Occipital lobe (tissue), 3 donors: ENCODE results near the gene TNXB. TPM values are rescaled to one million over a fixed set of nuclear protein-coding genes. Genes with fewer than 3 reads are reported as not detected.
"Not testable (repeated sequence)": the region's sequence is repeated elsewhere in the genome, so short reads cannot be mapped to it uniquely, and the experiment has no call there.

Experiments used
- DNase-seq: peaks from one replicate; lab custom pipeline; 2025; lab: John Stamatoyannopoulos, UW
- small RNA-seq: library from RNA; depleted of rRNA; stranded (forward); fragments of <200 nt; gene quantifications from one replicate; pipeline ENCODE3, GENCODE V24; 2014
- total RNA-seq: library from RNA; depleted of rRNA; stranded (reverse); fragments of >200 nt; gene quantifications from one replicate; pipeline ENCODE4 v1.2.3, GENCODE V29; 2014

Gene TNXB
- total RNA-seq, 1 donor from 2014 or later = 2.5 TPM

GRCh38 chr6:32007086-32007485, 102.1 kb downstream of the TNXB start:
- DNase-seq = not testable (repeated sequence)

- DNase-seq = not testable (repeated sequence)
These were observed 103.1 kb downstream of the TNXB start for GRCh38 chr6:32005991-32006529.

GRCh38 chr6:32005538-32005880, 103.6 kb downstream of the TNXB start:
- not testable (repeated sequence) for DNase-seq

- not testable (repeated sequence) for DNase-seq
These were observed 104.1 kb downstream of the TNXB start for GRCh38 chr6:32004864-32005537.

GRCh38 chr6:32004393-32004792, 104.7 kb downstream of the TNXB start:
- DNase-seq = not testable (repeated sequence)

GRCh38 chr6:32003301-32003700, 105.8 kb downstream of the TNXB start:
- DNase-seq = not testable (repeated sequence)

GRCh38 chr6:32002546-32003268, 106.4 kb downstream of the TNXB start:
- not testable (repeated sequence) for DNase-seq

GRCh38 chr6:31996385-31996784, 112.8 kb downstream of the TNXB start:
- not testable (repeated sequence) for DNase-seq

- not testable (repeated sequence) for DNase-seq
These were observed 114.7 kb downstream of the TNXB start for GRCh38 chr6:31994421-31994820.

Small RNA genes lying within 50 kb of the gene (small RNA-seq; reads per million reads assigned to genes)
- not detected for gene RNA5SP206

Other genes with a start within 250 kb of the TNXB start
- gene NEU1, start 246.5 kb downstream of the TNXB start, total RNA-seq = 20.3 TPM
- gene SLC44A4, start 230.3 kb downstream of the TNXB start, total RNA-seq = not detected
- gene EHMT2, start 211.6 kb downstream of the TNXB start, total RNA-seq = 83.9 TPM
- 25.6 TPM for gene ZBTB12, start 207.3 kb downstream of the TNXB start, total RNA-seq
- 4.7 TPM for gene C2, start 181.6 kb downstream of the TNXB start, total RNA-seq
- gene CFB, start 163.2 kb downstream of the TNXB start, total RNA-seq = 0.62 TPM
- gene NELFE, start 150.4 kb downstream of the TNXB start, total RNA-seq = 37.4 TPM
- 27.6 TPM for gene SKIC2, start 150.2 kb downstream of the TNXB start, total RNA-seq
- 6.9 TPM for gene DXO, start 137.2 kb downstream of the TNXB start, total RNA-seq
- gene C4A, start 127.3 kb downstream of the TNXB start, total RNA-seq = 8.6 TPM
- 9.2 TPM for gene C4B, start 94.5 kb downstream of the TNXB start, total RNA-seq
- not detected for gene CYP21A2, start 70.9 kb downstream of the TNXB start, total RNA-seq
- 15.4 TPM for gene ATF6B, start 18.9 kb upstream of the TNXB start, total RNA-seq
- 3.3 TPM for gene FKBPL, start 20.9 kb upstream of the TNXB start, total RNA-seq
- gene PRRT1, start 42.6 kb upstream of the TNXB start, total RNA-seq = 0.78 TPM
- gene PPT2, start 44.8 kb upstream of the TNXB start, total RNA-seq = 15.1 TPM
- gene EGFL8, start 55.3 kb upstream of the TNXB start, total RNA-seq = 7.5 TPM
- gene AGPAT1, start 66.7 kb upstream of the TNXB start, total RNA-seq = 13.6 TPM
- 71.7 TPM for gene RNF5, start 69.1 kb upstream of the TNXB start, total RNA-seq
- 0.78 TPM for gene AGER, start 74.9 kb upstream of the TNXB start, total RNA-seq
- gene PBX2, start 80.9 kb upstream of the TNXB start, total RNA-seq = 18.1 TPM
- 0.78 TPM for gene GPSM3, start 83.3 kb upstream of the TNXB start, total RNA-seq
- gene NOTCH4, start 114.7 kb upstream of the TNXB start, total RNA-seq = 5.0 TPM